GM10248 (cell line): ENCODE measurements around the gene DCHS1.

Experiments
- CTCF ChIA-PET: fragments of 300-600 bp; sonication (Branson Sonifier 250); formaldehyde crosslinking; extraction: SDS; loops from one replicate; lab custom pipeline; 2021; ENCODE audit warnings: antibody characterized with exemption; lab: Yijun Ruan, JAX
- POLR2A ChIA-PET: fragments of 350-650 bp; sonication (Branson Sonifier 250); formaldehyde crosslinking; extraction: SDS; loops from one replicate; lab custom pipeline; 2020; ENCODE audit warnings: antibody characterized with exemption; lab: Yijun Ruan, JAX
- DNase-seq: peaks from one replicate; pipeline ENCODE4 v3.0.0; 2012; ENCODE audit errors: extremely low spot score
- CTCF ChIP-seq: IDR thresholded peaks from 2 replicates; pipeline ENCODE4 v1.5.1; 2012; ENCODE audit warnings: mild to moderate bottlenecking, low read depth; ENCODE audit errors: extremely low read depth, missing control alignments, control extremely low read depth

DCHS1 gene

GRCh38 chr11:6623391-6624363, 31.9 kb downstream of the DCHS1 start:
- no peak for DNase-seq
- POLR2A ChIA-PET: interaction anchor here (0.5 to 1.0 kb wide), 2 partner anchors 12 to 47 kb away, joined by 4 to 8 read pairs; partner anchors contain the start of gene TAF10
- CTCF ChIA-PET: interaction anchor here (1.0 to 2.0 kb wide), 11 partner anchors 8 to 83 kb away, joined by 3 to 8 read pairs (median 3); partner anchors contain the start of genes MRPL17 and TAF10

GRCh38 chr11:6622261-6623171, 33.1 kb downstream of the DCHS1 start:
- CTCF ChIA-PET: interaction anchor here (1.0 to 2.0 kb wide), 13 partner anchors 14 to 133 kb away, joined by 3 to 8 read pairs (median 4); partner anchors contain the start of gene MRPL17
- DNase-seq: no peak
- POLR2A ChIA-PET: interaction anchor here (1.0 kb wide), 1 partner anchor 11 kb away, joined by 4 read pairs; the partner anchor contains the start of gene TAF10
- no peak for TF ChIP-seq CTCF

More at GRCh38 chr11:6623391-6624363, 31.9 kb downstream of the DCHS1 start:
- no peak for TF ChIP-seq CTCF

- DNase-seq: no peak
- no peak for TF ChIP-seq CTCF
- ChIA-PET POLR2A (no interaction called here), CTCF (interaction anchor here (1.1 to 2.0 kb wide), 10 partner anchors 9 to 133 kb away, joined by 3 to 7 read pairs (median 5); partner anchors contain the start of gene MRPL17)
These were observed 33.8 kb downstream of the DCHS1 start for GRCh38 chr11:6621711-6622211.

GRCh38 chr11:6620636-6621035, 35.0 kb downstream of the DCHS1 start:
- ChIA-PET CTCF (interaction anchor here (1.1 to 2.0 kb wide), 9 partner anchors 9 to 62 kb away, joined by 3 to 7 read pairs (median 5); partner anchors contain the start of genes MRPL17 and TAF10), POLR2A (interaction anchor here (0.7 kb wide), 1 partner anchor 19 kb away, joined by 4 read pairs; no protein-coding TSS in a partner anchor)
- TF ChIP-seq CTCF: no peak
- no peak for DNase-seq

- POLR2A ChIA-PET: interaction anchor here (0.6 to 2.6 kb wide), 7 partner anchors 15 to 143 kb away, joined by 3 to 12 read pairs (median 3); partner anchors contain the start of genes ARFIP2, ILK, MRPL17 and TIMM10B
- peak; percentile 97 for DNase-seq
- CTCF ChIA-PET: interaction anchor here (1.1 to 2.9 kb wide), 16 partner anchors 8 to 118 kb away, joined by 3 to 20 read pairs (median 5); partner anchors contain the start of genes ILK, MRPL17 and RRP8
- no peak for TF ChIP-seq CTCF
These were observed 36.4 kb downstream of the DCHS1 start, which contains the start of gene TPP1 for GRCh38 chr11:6619004-6619745. TPP1 (minus strand) TSS chr11:6619422; CDS start chr11:6619400, 22 bp downstream.
